ENCODE measurements around the gene ARHGAP22.

Gene ARHGAP22

GRCh38 chr10:48527756-48528155 is 77.1 kb downstream of the ARHGAP22 start:
- no peak for TF ChIP-seq POLR2AphosphoS5 (IDR thresholded peaks at IDR 0.05; ENCODE audit: low read depth)
- TF ChIP-seq REST (IDR thresholded peaks at IDR 0.05; ENCODE audit: insufficient replicate concordance, low read depth): no peak
- TF ChIP-seq GABPA (IDR thresholded peaks at IDR 0.05; ENCODE audit: low read depth): no peak
- TF ChIP-seq SPI1 (IDR thresholded peaks at IDR 0.05; ENCODE audit: borderline replicate concordance, low read depth): no peak
- no peak for TF ChIP-seq CTCF (IDR thresholded peaks at IDR 0.05; ENCODE audit: insufficient read depth, low read length)
- Histone ChIP-seq H3K27me3 (ENCODE audit: insufficient read depth, poor library complexity, severe bottlenecking) (peaks cover 4% of the 10 kb centered on the region), H3K4me3 (replicated peaks; ENCODE audit: insufficient read depth, low read length) (no peak overlapping the region), H3K27ac (replicated peaks) (no peak overlapping the region)
- DNase-seq (ENCODE audit: low read depth in 1 of 2, low spot score in 1 of 2): no peak

GRCh38 chr10:48526846-48527505 is 77.9 kb downstream of the ARHGAP22 start:
- no peak for TF ChIP-seq CTCF (IDR thresholded peaks at IDR 0.05; ENCODE audit: insufficient read depth, low read length)
- TF ChIP-seq REST (IDR thresholded peaks at IDR 0.05; ENCODE audit: insufficient replicate concordance, low read depth): no peak
- no peak for TF ChIP-seq GABPA (IDR thresholded peaks at IDR 0.05; ENCODE audit: low read depth)
- TF ChIP-seq SPI1 (IDR thresholded peaks at IDR 0.05; ENCODE audit: borderline replicate concordance, low read depth): no peak
- no peak for TF ChIP-seq POLR2AphosphoS5 (IDR thresholded peaks at IDR 0.05; ENCODE audit: low read depth)
- no peak for DNase-seq (ENCODE audit: low read depth in 1 of 2, low spot score in 1 of 2)
- Histone ChIP-seq H3K27me3 (ENCODE audit: insufficient read depth, poor library complexity, severe bottlenecking) (peaks cover 5% of the 10 kb centered on the region), H3K27ac (replicated peaks) (no peak overlapping the region), H3K4me3 (replicated peaks; ENCODE audit: insufficient read depth, low read length) (no peak overlapping the region)

GRCh38 chr10:48526011-48526821 is 78.7 kb downstream of the ARHGAP22 start:
- Histone ChIP-seq H3K27ac (replicated peaks) (no peak overlapping the region), H3K4me3 (replicated peaks; ENCODE audit: insufficient read depth, low read length) (no peak overlapping the region), H3K27me3 (ENCODE audit: insufficient read depth, poor library complexity, severe bottlenecking) (peaks cover 5% of the 10 kb centered on the region)
- no peak for TF ChIP-seq SPI1 (IDR thresholded peaks at IDR 0.05; ENCODE audit: borderline replicate concordance, low read depth)
- no peak for DNase-seq (ENCODE audit: low read depth in 1 of 2, low spot score in 1 of 2)

GRCh38 chr10:48525113-48525512 is 79.8 kb downstream of the ARHGAP22 start:
- H3K27ac ChIP-seq (replicated peaks): no peak overlapping the region
- TF ChIP-seq GABPA (IDR thresholded peaks at IDR 0.05; ENCODE audit: low read depth) (no peak), CTCF (IDR thresholded peaks at IDR 0.05; ENCODE audit: insufficient read depth, low read length) (no peak), SPI1 (IDR thresholded peaks at IDR 0.05; ENCODE audit: borderline replicate concordance, low read depth) (no peak), POLR2AphosphoS5 (IDR thresholded peaks at IDR 0.05; ENCODE audit: low read depth) (no peak), REST (IDR thresholded peaks at IDR 0.05; ENCODE audit: insufficient replicate concordance, low read depth) (no peak)
- DNase-seq (ENCODE audit: low read depth in 1 of 2, low spot score in 1 of 2): no peak
- H3K4me3 ChIP-seq (replicated peaks; ENCODE audit: insufficient read depth, low read length): no peak overlapping the region
- peaks cover 5% of the 10 kb centered on the region for H3K27me3 ChIP-seq (ENCODE audit: insufficient read depth, poor library complexity, severe bottlenecking)
